ENCODE data around the gene FOXO3. TPM values are rescaled to one million over a fixed set of nuclear protein-coding genes. Genes with fewer than 3 reads are reported as not detected.
A peak's percentile ranks its signal among the peaks of the same experiment; 100 is the strongest.

The FOXO3 gene
- total RNA-seq, 1 experiment from 2014 or later, result 10.9 TPM

GRCh38 chr6:108594640-108595039, 33.9 kb downstream of the FOXO3 start:
- no peak for DNase-seq (ENCODE audit: low spot score)

GRCh38 chr6:108596956-108597355, 36.2 kb downstream of the FOXO3 start:
- no peak for DNase-seq (ENCODE audit: low spot score)

- no peak for DNase-seq (ENCODE audit: low spot score)
Observed at GRCh38 chr6:108597572-108598304, 37.0 kb downstream of the FOXO3 start.

- DNase-seq (ENCODE audit: low spot score), result peak; percentile 59
Observed at GRCh38 chr6:108598305-108598863, 37.7 kb downstream of the FOXO3 start.

- no peak for DNase-seq (ENCODE audit: low spot score)
Observed at GRCh38 chr6:108604156-108604555, 43.4 kb downstream of the FOXO3 start.

GRCh38 chr6:108606250-108606690, 45.6 kb downstream of the FOXO3 start:
- no peak for DNase-seq (ENCODE audit: low spot score)

- no peak for DNase-seq (ENCODE audit: low spot score)
Observed at GRCh38 chr6:108608453-108609275, 47.9 kb downstream of the FOXO3 start.

GRCh38 chr6:108609276-108609769, 48.6 kb downstream of the FOXO3 start:
- DNase-seq (ENCODE audit: low spot score), result peak; percentile 35

GRCh38 chr6:108610270-108610839, 49.6 kb downstream of the FOXO3 start:
- no peak for DNase-seq (ENCODE audit: low spot score)

GRCh38 chr6:108610957-108611586, 50.4 kb downstream of the FOXO3 start:
- no peak for DNase-seq (ENCODE audit: low spot score)

GRCh38 chr6:108612852-108613251, 52.1 kb downstream of the FOXO3 start:
- DNase-seq (ENCODE audit: low spot score), result no peak

- DNase-seq (ENCODE audit: low spot score), result no peak
Observed at GRCh38 chr6:108616544-108616943, 55.8 kb downstream of the FOXO3 start.

GRCh38 chr6:108616973-108617372, 56.3 kb downstream of the FOXO3 start:
- no peak for DNase-seq (ENCODE audit: low spot score)

- DNase-seq (ENCODE audit: low spot score), result no peak
Observed at GRCh38 chr6:108618623-108619152, 58.0 kb downstream of the FOXO3 start.

- DNase-seq (ENCODE audit: low spot score), result no peak
Observed at GRCh38 chr6:108619431-108620197, 58.9 kb downstream of the FOXO3 start.

- peak; percentile 42 for DNase-seq (ENCODE audit: low spot score)
Observed at GRCh38 chr6:108621117-108621516, 60.4 kb downstream of the FOXO3 start.

- peak; percentile 43 for DNase-seq (ENCODE audit: low spot score)
Observed at GRCh38 chr6:108622641-108623298, 62.1 kb downstream of the FOXO3 start.

- DNase-seq (ENCODE audit: low spot score), result no peak
Observed at GRCh38 chr6:108623995-108624394, 63.3 kb downstream of the FOXO3 start.

- no peak for DNase-seq (ENCODE audit: low spot score)
Observed at GRCh38 chr6:108625581-108625980, 64.9 kb downstream of the FOXO3 start.

GRCh38 chr6:108626777-108627176, 66.1 kb downstream of the FOXO3 start:
- no peak for DNase-seq (ENCODE audit: low spot score)
